ENCODE results near the gene FAM110C. TPM values are rescaled to one million over a fixed set of nuclear protein-coding genes. Genes with fewer than 3 reads are reported as not detected.
"Not testable (repeated sequence)": the region's sequence is repeated elsewhere in the genome, so short reads cannot be mapped to it uniquely, and the experiment has no call there.

Gene FAM110C
- total RNA-seq, 1 donor from 2014 or later: 3.3 TPM

GRCh38 chr2:44748-45341 is 1.5 kb downstream of the FAM110C start:
- intact Hi-C loops (cut with micrococcal nuclease): no loop called here

GRCh38 chr2:42788-43187 is 3.5 kb downstream of the FAM110C start:
- intact Hi-C loops (cut with micrococcal nuclease): no loop called here

- intact Hi-C loops (cut with micrococcal nuclease): no loop called here
Measured at GRCh38 chr2:40465-40864, 5.8 kb downstream of the FAM110C start.

GRCh38 chr2:38155-38554 is 8.2 kb downstream of the FAM110C start:
- intact Hi-C loops (cut with micrococcal nuclease): no loop called here

- intact Hi-C loops (cut with micrococcal nuclease): no loop called here
Measured at GRCh38 chr2:36318-36717, 10.0 kb downstream of the FAM110C start.

- intact Hi-C loops (cut with micrococcal nuclease): no loop called here
Measured at GRCh38 chr2:35852-36251, 10.5 kb downstream of the FAM110C start.

- intact Hi-C loops (cut with micrococcal nuclease): no loop called here
Measured at GRCh38 chr2:33620-34019, 12.7 kb downstream of the FAM110C start.

GRCh38 chr2:32068-32467 is 14.2 kb downstream of the FAM110C start:
- intact Hi-C loops (cut with micrococcal nuclease): no loop called here

GRCh38 chr2:29253-29652 is 17.1 kb downstream of the FAM110C start:
- intact Hi-C loops (cut with micrococcal nuclease): no loop called here

- intact Hi-C loops (cut with micrococcal nuclease): no loop called here
Measured at GRCh38 chr2:28406-28975, 17.8 kb downstream of the FAM110C start.

- intact Hi-C loops (cut with micrococcal nuclease): no loop called here
Measured at GRCh38 chr2:26891-27290, 19.4 kb downstream of the FAM110C start.

GRCh38 chr2:25543-25942 is 20.8 kb downstream of the FAM110C start:
- intact Hi-C loops (cut with micrococcal nuclease): no loop called here

- intact Hi-C loops (cut with micrococcal nuclease): not testable (repeated sequence)
Measured at GRCh38 chr2:24591-24990, 21.7 kb downstream of the FAM110C start.

- intact Hi-C loops (cut with micrococcal nuclease): no loop called here
Measured at GRCh38 chr2:24107-24506, 22.2 kb downstream of the FAM110C start.

GRCh38 chr2:23283-23682 is 23.0 kb downstream of the FAM110C start:
- intact Hi-C loops (cut with micrococcal nuclease): no loop called here

- intact Hi-C loops (cut with micrococcal nuclease): not testable (repeated sequence)
Measured at GRCh38 chr2:22244-22643, 24.1 kb downstream of the FAM110C start.

- intact Hi-C loops (cut with micrococcal nuclease): not testable (repeated sequence)
Measured at GRCh38 chr2:20259-20658, 26.0 kb downstream of the FAM110C start.

- intact Hi-C loops (cut with micrococcal nuclease): no loop called here
Measured at GRCh38 chr2:19505-19904, 26.8 kb downstream of the FAM110C start.

GRCh38 chr2:18402-19271 is 27.7 kb downstream of the FAM110C start:
- intact Hi-C loops (cut with micrococcal nuclease): no loop called here

- intact Hi-C loops (cut with micrococcal nuclease): not testable (repeated sequence)
Measured at GRCh38 chr2:15916-16315, 30.4 kb downstream of the FAM110C start.

GRCh38 chr2:11248-11941 is 34.9 kb downstream of the FAM110C start:
- intact Hi-C loops (cut with micrococcal nuclease): no loop called here
